ENCODE measurements around the gene CEP89.
"Not testable (repeated sequence)": the region's sequence is repeated elsewhere in the genome, so short reads cannot be mapped to it uniquely, and the experiment has no call there.

Gene CEP89

DNA sequence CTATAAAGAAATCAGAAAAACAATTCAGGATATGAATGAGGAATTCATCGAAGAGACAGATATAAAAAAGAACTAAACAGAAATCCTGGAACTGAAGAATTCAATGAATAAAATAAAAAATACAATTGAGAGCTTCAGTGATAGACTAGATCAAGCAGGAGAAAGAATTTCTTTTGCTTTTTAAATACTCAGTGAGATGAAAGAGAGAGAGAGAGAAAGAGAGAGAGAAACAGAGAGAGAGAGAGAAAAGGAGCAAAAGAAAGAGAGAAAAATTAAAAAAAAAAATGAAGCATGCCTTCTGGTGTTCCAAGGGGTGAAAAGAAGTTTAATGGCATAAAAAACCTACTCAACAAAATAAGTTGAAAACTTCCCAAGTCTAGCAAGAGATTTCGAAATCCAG lies 80.1 kb downstream of the CEP89 start:
- DNase-seq (ENCODE audit: low read depth), result no peak

DNA sequence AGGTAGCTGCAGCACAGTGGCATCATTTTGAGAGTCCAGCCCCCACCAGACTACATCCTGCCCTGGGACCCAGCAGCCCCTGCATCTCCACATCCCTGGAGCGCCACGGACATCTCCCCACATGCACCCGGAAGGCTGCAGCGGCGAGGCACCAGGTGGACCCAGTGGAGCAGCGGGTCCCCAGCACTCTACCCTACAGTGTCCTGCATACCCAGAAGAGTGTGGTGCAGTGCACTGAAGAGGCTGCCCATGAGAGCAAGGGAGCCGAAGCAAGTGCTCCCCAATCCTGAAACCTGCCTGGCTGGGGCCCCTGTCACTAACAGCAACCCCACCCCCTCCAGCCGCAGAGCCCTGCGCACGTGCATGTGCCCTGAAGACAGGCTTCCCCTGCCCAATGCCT lies 80.9 kb downstream of the CEP89 start:
- DNase-seq (ENCODE audit: low read depth), result no peak

- DNase-seq (ENCODE audit: low read depth), result no peak
Measured at GRCh38 chr19:32890326-32890725, 81.4 kb downstream of the CEP89 start.

DNA sequence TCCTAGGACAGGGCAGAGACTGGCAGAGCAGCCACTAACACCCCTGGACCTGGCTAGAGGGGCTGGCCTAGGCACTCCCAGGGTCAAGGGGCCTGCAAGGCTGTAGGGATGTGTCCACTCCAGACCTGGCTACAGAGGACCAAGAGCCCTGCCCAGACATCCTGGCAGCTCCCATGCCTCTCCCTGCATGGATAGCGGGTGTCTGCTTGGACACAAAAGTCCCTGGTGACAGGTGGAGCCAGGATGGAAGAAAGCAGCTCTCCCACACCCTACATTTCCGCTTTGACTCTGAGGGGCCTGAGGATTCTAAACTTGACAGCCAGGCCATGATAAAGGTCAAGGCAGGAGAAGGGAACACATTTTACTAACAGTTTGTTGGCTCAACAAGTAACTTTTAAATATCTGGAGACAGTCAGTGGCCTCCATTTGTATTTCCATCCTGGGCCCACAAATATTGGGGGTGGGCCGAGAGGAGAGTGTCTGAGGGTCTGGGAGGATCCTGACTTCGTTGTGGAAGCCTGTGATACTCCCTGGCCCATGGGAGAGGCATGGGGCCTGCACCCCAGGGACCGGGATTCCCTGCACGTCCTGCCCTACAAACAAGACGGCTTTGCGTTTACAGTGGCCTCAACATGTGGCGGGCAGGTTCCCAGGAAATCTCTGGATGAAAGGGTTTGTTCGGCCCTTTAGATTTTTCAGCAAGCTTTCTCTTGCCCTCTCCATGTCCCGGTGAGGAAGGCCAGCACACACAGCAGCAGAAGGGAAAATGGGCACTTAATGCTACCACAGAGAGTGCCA lies 82.4 kb downstream of the CEP89 start:
- DNase-seq (ENCODE audit: low read depth), result no peak

DNA sequence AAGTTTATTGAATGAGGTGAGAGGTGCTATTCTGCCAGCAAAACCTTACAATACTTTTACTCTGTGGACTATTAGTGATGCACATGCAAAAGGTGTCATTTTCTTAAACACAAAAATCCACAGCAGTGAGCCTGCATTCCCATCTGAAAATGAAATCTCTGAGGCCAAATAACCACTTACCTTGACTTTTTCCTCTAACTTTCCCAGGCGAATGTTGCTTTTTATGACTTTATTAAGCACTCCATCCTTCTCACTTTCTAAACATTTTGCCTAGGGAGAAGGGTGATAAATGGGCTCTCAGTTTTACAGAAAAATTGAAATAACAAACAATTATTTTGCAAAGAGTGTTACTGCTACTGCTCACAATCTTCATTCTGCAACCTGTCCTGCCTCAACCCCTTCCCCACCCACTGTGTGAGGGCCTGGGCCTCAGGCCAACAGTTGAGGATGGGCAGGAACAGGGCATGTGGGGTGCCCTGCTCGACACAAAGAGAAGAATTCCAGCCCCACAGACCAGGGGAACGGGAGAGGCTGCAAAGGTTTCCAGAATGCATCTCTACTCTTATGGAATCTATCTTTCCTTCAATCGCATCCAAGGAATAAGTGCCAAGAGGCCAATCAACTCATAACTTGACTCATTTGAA lies 84.1 kb downstream of the CEP89 start:
- no peak for DNase-seq (ENCODE audit: low read depth)

GRCh38 chr19:32886241-32886640 lies 85.5 kb downstream of the CEP89 start:
- DNase-seq (ENCODE audit: low read depth), result no peak

DNA sequence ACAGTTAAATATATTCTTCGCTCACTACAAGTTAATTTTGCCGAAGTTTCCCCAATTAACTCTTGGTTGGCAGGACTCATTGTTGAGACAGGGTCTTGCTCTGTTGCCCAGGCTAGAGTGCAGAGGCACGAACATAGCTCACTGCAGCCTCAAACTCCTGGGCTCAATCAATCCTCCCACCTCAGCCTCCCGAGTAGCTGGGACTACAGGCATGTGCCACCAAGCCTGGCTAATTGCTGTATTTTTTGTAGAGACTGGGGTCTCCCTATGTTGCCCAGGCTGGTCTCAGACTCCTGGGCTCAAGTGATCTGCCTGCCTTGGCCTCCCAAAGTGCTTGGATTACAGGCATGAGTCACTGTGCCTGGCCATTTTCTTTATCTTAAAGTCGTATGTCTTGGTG lies 86.5 kb downstream of the CEP89 start:
- not testable (repeated sequence) for DNase-seq (ENCODE audit: low read depth)

DNA sequence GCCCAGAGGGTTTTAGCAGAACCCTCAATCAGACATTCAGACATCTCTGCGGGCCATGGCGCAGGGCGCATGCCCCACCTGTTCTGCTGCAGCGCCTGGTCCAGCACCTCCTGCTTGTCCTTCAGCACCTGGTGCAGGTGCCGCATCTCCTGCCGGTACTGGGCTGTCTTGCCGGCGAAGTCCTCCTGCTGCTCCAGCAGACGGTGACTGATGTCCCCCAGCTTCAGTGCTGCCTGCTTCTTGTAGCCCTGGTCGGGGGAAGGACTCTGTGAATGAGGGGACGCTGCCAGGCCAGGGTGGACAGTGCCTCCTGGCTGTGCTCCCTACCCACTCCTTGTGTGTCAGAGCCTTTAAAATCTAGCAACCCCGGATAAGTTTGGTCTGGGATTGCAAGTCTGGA lies 90.0 kb downstream of the CEP89 start:
- no peak for DNase-seq (ENCODE audit: low read depth)

- DNase-seq (ENCODE audit: low read depth), result no peak
Measured at GRCh38 chr19:32880622-32881021, 91.1 kb downstream of the CEP89 start.

DNA sequence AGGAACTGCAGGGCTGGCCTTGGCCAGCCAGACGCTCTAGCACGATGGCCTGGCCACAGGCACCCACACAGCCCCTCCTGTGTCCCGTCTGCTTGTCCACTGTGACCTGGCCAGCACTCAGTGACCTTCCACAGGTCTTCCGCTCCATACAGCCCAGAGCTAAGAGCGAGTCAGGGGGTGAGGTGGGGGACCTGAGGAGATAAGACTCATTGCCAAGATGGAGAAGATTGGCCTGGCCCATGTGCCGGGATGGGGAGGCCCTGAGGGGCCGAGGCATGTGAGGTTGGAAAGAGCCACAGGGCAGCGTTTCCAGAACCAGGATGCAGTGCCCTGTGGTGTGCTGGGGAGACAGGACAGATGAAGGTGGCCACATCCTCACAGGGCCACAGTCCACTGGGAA lies 92.0 kb downstream of the CEP89 start:
- DNase-seq (ENCODE audit: low read depth), result no peak

DNA sequence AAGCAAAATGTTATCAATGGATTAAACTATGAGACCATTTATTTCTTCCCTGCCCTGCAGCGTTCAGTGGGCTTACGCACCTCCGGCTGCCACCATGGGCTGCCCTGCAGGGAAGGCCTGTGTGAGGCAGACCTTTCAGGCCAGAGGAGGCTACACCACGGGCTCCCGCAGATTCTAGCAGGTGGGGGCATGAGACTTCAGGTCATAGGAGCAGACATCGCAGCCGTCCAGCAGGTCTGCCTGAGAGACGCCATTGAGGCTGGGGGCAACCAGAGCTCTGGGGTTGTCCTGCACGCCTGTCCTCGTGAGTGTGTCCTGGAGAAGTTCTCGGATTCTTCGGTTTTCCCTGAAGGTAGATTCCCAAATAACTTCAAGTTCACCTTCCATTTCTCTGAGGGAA lies 92.8 kb downstream of the CEP89 start:
- no peak for DNase-seq (ENCODE audit: low read depth)

DNA sequence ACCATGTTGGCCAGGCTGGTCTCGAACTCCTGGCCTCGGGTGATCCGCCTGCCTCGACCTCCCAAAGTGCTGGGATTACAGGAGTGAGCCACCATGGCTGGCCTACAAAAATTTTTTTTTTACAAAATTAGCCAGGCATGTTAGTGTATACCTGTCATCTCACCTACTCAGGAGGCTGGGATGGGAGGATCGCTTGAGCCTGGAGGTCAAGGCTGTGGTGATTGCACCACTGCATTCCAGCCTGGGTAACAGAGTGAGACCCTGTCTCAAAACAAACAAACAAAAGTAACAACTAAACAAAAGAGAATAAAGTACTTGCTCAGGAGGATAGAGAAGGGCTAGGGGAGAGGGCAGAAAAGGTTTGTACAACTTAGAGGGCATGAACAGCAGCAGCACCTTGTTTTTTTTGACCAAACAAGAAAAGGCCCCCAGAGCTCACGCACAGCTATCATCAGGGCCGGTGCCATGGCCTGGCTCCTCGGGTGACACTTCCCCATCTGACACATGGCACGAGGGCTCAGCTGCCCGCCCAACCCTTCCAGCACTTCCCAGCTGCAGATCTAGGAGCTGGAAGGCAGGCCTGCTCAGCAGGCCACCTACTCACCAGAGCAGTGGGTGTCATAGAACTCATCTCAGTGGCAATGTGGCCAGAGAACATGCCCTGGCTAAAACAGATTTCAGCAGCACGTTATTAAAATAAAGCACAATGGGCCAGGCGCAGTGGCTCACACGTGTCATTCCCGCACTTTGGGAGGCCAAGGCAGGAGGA lies 93.6 kb downstream of the CEP89 start:
- DNase-seq (ENCODE audit: low read depth), result no peak

- no peak for DNase-seq (ENCODE audit: low read depth)
Measured at GRCh38 chr19:32877323-32877912, 94.3 kb downstream of the CEP89 start.

- no peak for DNase-seq (ENCODE audit: low read depth)
Measured at GRCh38 chr19:32876919-32877285, 94.9 kb downstream of the CEP89 start.

DNA sequence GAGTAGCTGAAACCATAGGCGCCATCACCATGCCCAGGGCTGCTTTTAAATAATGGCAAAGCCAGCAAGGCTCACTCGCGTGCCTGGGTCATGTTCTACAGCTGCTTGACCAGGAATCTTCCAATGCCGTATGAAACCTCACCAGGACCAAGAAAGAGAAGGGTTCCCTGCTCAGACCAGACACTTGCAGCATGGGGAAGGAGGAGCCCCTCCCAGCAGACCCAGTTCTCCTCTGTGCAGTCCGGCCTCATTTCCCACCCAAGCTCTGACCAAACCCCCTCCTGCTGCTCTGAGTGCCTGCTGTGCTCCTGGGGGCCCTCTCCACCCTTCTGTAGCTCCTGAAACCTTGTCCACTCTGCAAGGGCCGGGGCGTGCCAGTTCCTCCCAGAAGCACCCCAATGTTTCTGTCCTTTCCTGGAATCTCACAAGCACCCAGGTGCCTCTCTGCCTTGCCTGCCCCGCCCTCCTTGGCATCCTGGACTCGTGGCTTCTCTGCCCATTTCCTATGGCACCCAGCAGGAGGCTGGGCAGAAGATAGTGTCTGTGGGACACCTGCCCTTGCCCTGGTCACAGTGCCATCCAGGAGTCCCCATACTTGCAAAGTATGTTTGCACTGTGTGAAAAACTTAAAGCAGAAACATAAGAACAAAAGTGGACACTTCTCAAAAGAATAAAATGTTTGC lies 95.4 kb downstream of the CEP89 start:
- DNase-seq (ENCODE audit: low read depth), result no peak

DNA sequence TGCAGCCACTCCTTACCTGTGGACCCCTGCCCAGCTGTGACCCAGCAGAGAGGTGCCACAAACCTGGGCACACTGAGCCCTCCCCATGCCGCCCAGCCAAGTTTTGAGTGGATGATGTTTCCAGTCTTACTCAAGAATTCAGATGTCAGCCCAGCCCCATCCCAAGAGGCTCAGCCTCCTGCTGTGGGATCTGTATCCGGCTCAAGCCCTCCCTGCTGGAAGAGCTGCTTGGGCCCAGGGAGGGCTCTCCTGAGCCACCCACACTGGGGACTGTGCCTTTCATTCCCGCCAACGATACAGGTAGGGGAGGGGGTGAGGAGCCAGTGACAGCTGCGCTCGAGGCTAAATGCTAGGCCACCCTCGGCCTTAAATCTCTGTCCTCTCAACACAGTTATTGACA lies 96.3 kb downstream of the CEP89 start:
- no peak for DNase-seq (ENCODE audit: low read depth)

DNA sequence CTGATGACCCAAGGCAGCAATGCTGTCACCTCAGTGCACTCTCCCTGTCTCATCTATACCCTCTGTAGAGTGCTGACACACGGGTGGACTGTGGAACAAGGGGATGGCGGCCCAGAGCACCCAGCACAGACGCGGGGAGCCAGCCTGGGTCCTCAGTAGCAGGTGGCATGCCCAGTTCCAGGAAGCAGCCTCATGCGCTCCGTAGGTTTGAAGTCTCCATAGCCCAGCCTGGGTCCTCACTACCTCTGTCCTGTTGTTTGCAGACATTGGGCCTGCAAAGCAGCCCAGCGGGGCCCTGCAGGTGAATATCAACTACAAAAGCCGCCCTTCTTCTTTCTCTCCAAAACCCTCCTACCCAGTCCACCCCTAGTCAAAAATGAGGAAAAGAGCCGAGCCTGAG lies 97.2 kb downstream of the CEP89 start:
- no peak for DNase-seq (ENCODE audit: low read depth)

- DNase-seq (ENCODE audit: low read depth), result no peak
Measured at GRCh38 chr19:32873247-32873959, 98.4 kb downstream of the CEP89 start.

DNA sequence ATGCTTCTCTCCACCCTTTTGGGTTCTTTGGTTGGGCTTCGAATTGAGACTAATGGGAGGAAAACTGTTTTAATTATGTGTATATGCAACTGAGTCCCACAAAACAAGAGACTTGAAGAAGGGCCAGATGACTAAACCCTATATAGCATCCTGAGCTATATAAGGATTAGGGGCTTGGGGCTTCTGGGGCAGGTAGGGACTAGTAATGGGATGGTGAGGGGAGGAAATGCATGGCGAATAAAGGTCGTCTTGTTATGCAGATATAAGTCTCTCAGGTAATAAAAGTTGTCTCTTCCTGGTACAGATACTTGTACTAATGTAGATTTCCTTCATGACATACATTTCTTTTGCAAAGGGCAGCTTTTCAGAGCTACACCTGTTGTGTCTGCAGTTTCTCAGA lies 99.4 kb downstream of the CEP89 start:
- DNase-seq (ENCODE audit: low read depth), result no peak

GRCh38 chr19:32870981-32871451 lies 100.7 kb downstream of the CEP89 start:
- no peak for DNase-seq (ENCODE audit: low read depth)

GRCh38 chr19:32869966-32870573 lies 101.7 kb downstream of the CEP89 start:
- no peak for DNase-seq (ENCODE audit: low read depth)
